Articular chondrocyte of knee joint (primary cell): Measurements from ENCODE around the gene RPL28. TPM values are rescaled to one million over a fixed set of nuclear protein-coding genes. Genes with fewer than 3 reads are reported as not detected.

ENCODE experiments used
- total RNA-seq: library from RNA; depleted of rRNA; stranded (reverse); fragments of >200 nt; gene quantifications from 2 replicates; pipeline ENCODE4 v1.2.3, GENCODE V29; 2012

Gene RPL28
- 441 and 509 TPM in 2 replicates for total RNA-seq

DNA sequence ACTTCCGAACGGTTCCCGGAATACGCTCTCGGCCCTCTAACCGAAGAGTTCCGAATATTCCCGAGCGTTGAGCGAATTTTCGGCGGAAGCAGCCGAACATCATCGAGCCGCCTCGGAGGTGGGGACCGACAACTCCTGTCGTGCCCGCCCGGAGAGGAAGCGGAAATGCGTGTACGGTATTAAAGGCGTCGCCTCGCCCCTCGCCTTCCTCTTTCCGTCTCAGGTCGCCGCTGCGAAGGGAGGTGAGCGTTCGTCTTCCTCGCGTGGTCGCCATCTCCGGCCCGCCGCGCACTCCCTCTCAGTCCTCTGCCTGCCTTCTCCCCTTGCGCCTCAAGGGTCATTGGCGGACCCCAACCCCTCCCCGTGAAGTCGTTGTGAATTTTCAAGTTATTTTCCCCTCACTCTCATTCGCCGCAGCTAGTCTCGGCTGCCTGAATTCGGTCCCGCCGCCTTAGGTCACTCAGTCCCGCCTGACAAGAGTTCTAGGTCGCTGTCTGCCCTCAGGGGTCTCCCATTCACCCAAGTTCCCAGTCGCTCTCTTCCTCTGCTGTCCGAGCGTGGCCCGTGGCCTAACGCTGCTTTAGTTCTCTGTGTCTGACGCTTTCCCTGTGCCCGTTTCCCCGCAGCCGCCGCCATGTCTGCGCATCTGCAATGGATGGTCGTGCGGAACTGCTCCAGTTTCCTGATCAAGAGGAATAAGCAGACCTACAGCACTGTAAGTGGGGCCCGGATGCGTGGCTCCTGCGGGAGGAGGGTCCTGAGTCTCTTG is at the start of gene RPL28:
Gene RPL28 (plus strand): TSS at position 209 of the 769 bp plus-strand sequence. CDS start 426 bp downstream, at position 635.

DNA sequence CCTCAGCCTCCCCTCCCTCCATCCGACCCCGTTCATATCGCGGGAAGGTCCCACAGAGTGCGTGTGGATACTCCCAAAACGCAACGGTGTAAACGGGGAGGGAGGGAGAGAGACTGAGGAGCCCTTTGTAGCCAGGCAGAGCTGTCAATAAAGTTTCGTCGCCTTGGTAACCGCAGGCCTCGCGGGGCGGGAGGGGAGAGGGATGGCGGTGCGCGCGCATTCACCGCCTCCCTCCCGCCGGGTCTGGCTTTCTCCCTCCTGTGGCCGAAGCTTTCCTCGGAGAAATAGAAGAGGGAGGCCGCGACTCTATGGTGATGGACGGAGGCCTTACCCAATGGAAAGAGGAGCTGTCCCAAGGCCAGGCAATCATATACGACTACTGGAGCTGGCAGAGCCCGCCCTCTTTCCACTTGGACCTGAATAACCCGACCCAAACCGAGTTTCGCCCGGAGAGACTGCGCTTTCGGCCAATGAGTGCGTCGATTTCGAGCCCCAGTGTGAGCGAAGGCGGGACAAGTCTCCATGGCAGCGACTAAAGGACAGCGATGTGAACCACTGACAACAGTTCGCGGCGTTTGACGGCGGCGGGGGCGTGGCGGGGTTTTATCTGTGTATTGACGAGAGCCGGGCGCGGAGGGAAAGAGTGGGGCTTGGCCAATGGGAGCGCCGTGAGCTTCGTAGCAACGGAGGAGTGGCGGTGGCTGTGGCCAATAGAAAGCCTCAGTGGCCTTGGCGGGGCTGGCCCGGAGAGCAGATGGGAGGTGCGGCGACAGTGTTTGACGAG is 46.4 kb upstream of the RPL28 start, which contains the start of gene KMT5C:
Gene KMT5C (plus strand): TSS at position 772 of the 784 bp plus-strand sequence. CDS start 2,061 bp downstream, outside the sequence.

DNA sequence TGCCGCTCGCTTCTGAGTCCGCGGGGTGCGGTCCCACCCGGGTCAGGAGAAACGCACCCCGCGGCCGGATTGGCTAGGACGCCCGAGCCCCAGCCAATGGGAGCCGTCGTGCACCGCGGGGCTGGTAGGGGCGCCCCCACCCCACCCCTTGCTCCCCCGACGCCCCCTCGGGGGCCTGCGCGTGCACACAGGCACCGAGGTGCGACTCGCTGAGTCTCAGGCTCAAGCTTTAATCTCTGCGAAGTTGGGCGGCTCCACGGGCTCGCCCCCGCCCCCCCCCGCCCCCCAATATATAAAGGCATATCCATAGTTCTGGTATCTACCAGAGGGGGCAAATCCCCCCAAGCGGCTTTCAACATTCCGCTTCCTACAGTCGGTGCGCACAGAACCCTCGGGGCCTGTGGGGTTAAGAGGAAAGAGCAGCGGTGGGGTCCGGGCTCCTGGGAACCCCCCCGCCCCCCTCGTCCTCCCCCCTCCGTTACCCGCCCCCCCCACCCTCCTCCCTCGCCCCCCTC is 31.0 kb upstream of the RPL28 start, which contains the start of gene COX6B2:
Gene COX6B2 (minus strand): TSS at position 22 of the 515 bp plus-strand sequence. CDS start 198 bp downstream, outside the sequence.

DNA sequence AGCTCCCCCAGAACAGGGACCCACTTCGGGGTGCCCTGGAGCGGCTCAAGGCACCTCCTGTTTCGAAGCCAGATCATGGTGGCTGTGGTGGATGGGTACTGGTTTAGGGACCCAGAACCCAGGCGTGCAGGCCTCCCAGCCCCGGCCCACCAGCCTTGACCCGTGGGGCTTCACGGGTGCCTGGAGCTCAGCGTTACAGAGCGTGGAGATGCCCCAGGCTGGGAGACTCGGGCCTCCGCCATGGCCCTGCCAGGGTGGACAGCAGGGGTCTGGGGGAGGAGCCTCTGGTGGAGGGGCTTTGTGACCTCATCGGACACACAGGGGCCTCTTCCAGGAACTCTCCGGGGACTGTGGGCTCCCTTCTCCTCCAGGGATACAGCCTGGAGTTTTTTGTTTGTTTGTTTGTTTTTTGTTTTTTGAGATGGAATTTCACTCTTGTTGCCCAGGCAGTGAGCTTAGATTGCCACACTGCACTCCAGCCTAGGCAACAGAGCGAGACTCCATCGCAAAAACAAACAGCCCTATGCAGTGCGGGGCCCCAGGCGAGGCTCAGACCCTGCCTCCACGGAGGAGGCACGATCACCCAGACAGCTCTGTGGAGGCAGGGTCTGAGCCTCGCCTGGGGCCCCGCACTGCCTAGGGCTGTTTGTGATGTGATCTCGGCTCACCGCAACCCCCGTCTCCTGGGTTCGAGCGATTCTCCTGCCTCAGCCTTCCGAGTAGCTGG is 22.6 kb upstream of the RPL28 start, which contains the start of gene GARIN5B:
Gene GARIN5B (minus strand): TSS at position 271 of the 727 bp plus-strand sequence. CDS start 194 bp downstream, at position 77.

DNA sequence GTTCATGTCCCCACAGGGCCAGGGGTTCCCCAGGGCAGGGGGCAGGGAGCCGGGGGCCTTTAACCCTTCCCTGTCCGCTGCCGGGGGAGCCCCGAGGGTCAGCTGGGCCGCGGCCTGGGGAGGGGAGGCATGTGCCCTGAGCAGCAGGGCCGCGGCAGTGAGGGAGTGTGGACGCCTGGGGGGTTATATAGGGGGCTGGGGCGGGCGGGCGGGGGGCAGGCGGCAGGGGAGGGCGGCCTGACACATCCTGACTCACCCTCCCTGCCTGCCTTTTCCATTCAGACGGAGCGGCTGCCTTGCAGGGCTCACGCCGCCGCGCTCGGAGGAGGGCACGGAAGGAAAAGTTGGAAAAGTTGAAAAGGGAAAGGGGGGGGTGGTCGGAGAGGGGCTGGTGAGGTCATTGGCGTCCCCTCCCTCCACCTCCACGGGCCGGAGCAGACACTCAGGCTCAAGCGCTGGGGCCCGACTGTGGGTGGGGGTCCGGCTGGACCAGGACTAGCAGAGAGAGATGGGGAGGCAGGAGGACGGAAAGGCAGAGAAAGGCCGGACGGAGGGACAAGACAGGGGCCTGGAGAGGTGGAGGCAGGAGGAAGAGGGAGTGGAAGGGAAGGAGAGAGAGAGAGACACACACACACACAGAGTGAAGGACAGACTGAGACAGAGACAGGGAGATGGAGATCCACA is 15.3 kb upstream of the RPL28 start, which contains the start of gene IL11:
Gene IL11 (minus strand): TSS at position 159 of the 684 bp plus-strand sequence. CDS start 153 bp downstream, at position 6.

DNA sequence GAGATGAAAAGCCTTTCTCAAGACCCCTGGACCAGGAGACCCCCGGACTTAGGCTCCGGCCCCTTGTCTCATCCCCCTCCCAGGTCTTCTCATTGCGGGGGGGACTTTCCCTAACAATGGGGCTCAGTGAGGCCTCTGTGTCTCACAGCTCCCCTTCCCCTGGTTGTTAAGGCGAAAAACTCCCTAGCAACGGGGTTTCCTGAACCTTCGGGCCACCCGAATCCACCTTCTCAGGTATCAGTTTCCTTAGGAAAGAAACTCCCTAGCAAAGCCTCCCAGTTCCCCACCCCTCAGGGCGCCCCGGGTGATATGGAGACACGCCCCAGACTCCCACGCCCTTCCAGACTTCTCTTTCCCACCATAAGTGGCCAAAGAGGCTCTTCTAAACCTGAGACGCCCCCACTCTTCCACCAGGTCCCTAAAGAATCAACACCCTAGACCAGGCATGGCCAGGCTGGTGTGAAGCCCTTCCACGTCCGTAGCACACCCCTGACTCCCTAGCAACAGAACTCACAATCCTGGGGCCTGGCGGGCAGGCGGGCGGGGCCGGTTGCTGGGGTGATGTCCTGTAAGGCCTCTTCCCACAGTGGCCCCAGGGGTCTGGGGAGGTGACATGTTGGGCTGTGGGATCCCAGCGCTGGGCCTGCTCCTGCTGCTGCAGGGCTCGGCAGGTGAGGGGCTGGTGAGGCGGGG is 9.3 kb upstream of the RPL28 start, which contains the start of gene TMEM190:
Gene TMEM190 (plus strand): TSS at position 586 of the 693 bp plus-strand sequence. CDS start 28 bp downstream, at position 614.

DNA sequence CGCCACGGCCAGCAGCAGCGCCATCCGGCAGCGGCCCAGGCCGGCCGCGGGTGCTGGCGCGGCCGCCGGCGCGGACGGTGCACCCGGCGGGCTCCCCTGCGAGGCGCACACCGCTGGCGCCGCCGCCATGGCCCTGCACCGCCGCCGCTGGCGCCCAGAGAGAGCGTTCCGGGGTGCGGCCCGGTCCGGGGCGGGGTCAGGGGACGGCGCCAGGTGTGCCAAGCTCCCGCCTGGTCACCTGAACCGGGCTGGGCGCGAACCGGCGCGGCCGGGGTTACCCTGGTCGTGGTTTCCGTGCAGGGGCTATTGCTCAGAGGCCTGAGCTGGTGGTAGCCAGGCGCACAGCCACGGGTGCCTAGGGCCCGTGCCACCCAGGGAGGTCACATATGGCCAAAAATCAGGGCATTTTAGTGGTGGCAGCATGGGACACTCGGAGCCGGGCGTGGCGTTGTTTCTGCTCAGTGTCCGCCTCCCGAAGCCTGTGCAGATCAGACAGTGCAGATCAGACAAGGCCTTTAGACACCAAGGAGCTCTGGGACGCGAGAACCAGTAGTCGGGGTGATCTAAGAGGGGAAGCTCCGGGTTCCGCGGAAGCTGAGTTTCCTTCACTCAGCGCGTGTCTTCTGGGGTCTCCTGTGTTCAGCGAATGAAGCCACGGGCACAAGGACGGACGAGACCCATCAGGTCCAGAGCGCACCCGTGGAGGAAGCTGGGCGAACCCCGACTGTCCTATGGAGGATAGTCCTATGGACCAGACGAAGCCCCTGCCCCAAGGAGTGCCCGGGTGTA is 1.4 kb upstream of the RPL28 start, which contains the start of gene TMEM238:
Gene TMEM238 (minus strand): TSS at position 162 of the 789 bp plus-strand sequence. CDS start 33 bp downstream, at position 129.

DNA sequence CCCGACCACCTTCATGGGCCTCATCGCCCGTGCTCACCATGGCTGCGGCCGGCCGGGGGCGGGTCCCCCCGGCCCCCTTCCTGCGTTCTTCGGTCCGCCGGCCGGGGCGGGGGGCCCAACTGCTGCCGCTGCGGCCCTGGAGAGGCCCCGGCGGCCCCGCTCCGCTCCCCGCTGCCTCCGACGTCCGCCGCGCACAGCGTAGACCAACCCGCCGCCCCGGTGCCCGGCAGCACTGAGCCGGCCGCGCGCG is 21.7 kb downstream of the RPL28 start, which contains the start of gene UBE2S:
Gene UBE2S (minus strand): TSS at position 239 of the 250 bp plus-strand sequence. CDS start 199 bp downstream, at position 40.

DNA sequence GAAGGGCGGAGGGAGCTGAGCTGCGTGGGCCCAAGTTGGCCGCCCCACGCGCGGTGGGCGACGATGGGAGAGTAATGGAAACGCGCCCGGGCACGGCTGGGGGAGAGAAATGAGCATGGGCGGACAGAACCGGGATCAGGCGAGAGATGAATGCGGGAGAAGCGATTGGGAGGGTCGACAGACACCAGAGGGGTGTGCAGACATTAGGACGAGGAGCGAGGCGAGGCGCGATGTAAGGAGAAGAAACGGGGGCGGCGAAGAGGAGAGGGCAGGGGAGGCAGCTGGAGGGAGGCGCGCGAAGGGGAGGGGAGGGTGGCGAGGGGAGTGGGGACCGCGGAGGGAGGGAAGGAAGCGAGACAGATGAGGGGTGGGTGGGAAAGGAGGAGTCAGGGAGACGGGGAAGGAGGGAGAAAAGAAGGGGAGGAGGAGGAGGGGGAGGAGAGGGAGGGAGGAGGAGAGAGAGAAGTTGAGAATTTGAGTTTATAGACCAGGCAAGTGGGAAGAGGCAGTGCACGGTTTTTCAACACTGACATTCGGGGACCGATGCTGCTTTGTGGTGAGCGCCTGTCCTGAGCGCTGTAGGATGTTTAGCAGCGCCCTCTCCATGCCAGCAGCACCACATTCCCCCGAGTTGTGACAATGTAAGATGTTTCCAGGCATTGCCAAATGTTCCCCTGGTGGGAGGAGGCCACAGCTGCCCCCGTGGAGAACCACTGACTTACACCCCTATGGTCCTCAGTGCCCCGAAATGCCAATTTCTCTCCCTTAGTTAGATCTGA is 57.5 kb downstream of the RPL28 start, which contains the start of gene SHISA7:
Gene SHISA7 (minus strand): TSS at position 256 of the 779 bp plus-strand sequence. CDS start 437 bp downstream, outside the sequence.

Other genes starting within 250 kb of the RPL28 start
- 1.9 and 7.8 TPM in 2 replicates for gene TNNT1, start 236.7 kb upstream of the RPL28 start, total RNA-seq
- gene TNNI3, start 228.2 kb upstream of the RPL28 start, total RNA-seq, result not detected in 2 replicates
- 0.43 and 0.91 TPM in 2 replicates for gene DNAAF3, start 219.3 kb upstream of the RPL28 start, total RNA-seq
- not detected in 2 replicates for gene SYT5, start 205.6 kb upstream of the RPL28 start, total RNA-seq
- gene PTPRH, start 176.4 kb upstream of the RPL28 start, total RNA-seq, result 5.1 and 7.1 TPM in 2 replicates
- gene TMEM86B, start 157.2 kb upstream of the RPL28 start, total RNA-seq, result 0.76 and 1.7 TPM in 2 replicates
- 26.1 and 27.7 TPM in 2 replicates for gene PPP6R1, start 126.9 kb upstream of the RPL28 start, total RNA-seq
- gene HSPBP1, start 105.8 kb upstream of the RPL28 start, total RNA-seq, result 23.0 and 25.6 TPM in 2 replicates
- 0.65 TPM in 2 replicates for gene BRSK1, start 101.9 kb upstream of the RPL28 start, total RNA-seq
- not detected in 2 replicates for gene TMEM150B, start 60.6 kb upstream of the RPL28 start, total RNA-seq
- 5.0 and 5.6 TPM in 2 replicates for gene KMT5C, start 46.1 kb upstream of the RPL28 start, total RNA-seq
- gene COX6B2, start 31.2 kb upstream of the RPL28 start, total RNA-seq, result not detected in 2 replicates
- gene GARIN5B, start 22.7 kb upstream of the RPL28 start, total RNA-seq, result not detected in 2 replicates
- 1.2 and 1.4 TPM in 2 replicates for gene IL11, start 15.5 kb upstream of the RPL28 start, total RNA-seq
- gene TMEM190, start 9.1 kb upstream of the RPL28 start, total RNA-seq, result not detected in 2 replicates
- gene TMEM238, start 1.6 kb upstream of the RPL28 start, total RNA-seq, result not detected in 2 replicates
- gene UBE2S, start 21.9 kb downstream of the RPL28 start, total RNA-seq, result 32.4 and 36.3 TPM in 2 replicates
- gene SHISA7, start 57.4 kb downstream of the RPL28 start, total RNA-seq, result not detected in 2 replicates
- gene ISOC2, start 75.7 kb downstream of the RPL28 start, total RNA-seq, result 48.6 and 53.3 TPM in 2 replicates
- not detected in 2 replicates for gene C19orf85, start 78.8 kb downstream of the RPL28 start, total RNA-seq
- gene ZNF628, start 90.7 kb downstream of the RPL28 start, total RNA-seq, result 2.1 and 2.7 TPM in 2 replicates
- gene NAT14, start 99.3 kb downstream of the RPL28 start, total RNA-seq, result 3.8 and 5.6 TPM in 2 replicates
- gene SSC5D, start 102.5 kb downstream of the RPL28 start, total RNA-seq, result 23.4 and 33.8 TPM in 2 replicates
- gene SBK2, start 151.2 kb downstream of the RPL28 start, total RNA-seq, result not detected in 2 replicates
- 0.11 TPM in 1 of 2 replicates, not detected in the other for gene SBK3, start 159.6 kb downstream of the RPL28 start, total RNA-seq
- 6.5 and 8.9 TPM in 2 replicates for gene ZNF579, start 194.9 kb downstream of the RPL28 start, total RNA-seq
- 3.4 and 5.1 TPM in 2 replicates for gene FIZ1, start 213.6 kb downstream of the RPL28 start, total RNA-seq
- 6.6 and 7.1 TPM in 2 replicates for gene ZNF524, start 214.4 kb downstream of the RPL28 start, total RNA-seq
- gene ZNF865, start 219.7 kb downstream of the RPL28 start, total RNA-seq, result 1.2 and 1.3 TPM in 2 replicates
- gene ZNF784, start 238.6 kb downstream of the RPL28 start, total RNA-seq, result 4.7 and 6.2 TPM in 2 replicates